HCT116 (cell line): ENCODE results near the gene CDH4. TPM values are rescaled to one million over a fixed set of nuclear protein-coding genes. Genes with fewer than 3 reads are reported as not detected.

ENCODE experiments used
- ATAC-seq: fragments of 200-7000 bp; cut with Tn5 transposase; 2 replicates; pipeline ENCODE4 v1.9.1; 2020; ENCODE audit warnings: mild to moderate bottlenecking, moderate library complexity
- BruUV-seq: library from RNA; stranded (reverse); fragments of 400-500 nt; replicated peaks from 2 replicates; lab custom pipeline; 2021; lab: Mats Ljungman, UMichigan
- CTCF ChIA-PET: fragments of 300-600 bp; sonication (Branson Sonifier 250); formaldehyde crosslinking; loops from one replicate; lab custom pipeline; 2021; ENCODE audit warnings: antibody characterized with exemption; lab: Charles Lee
- POLR2A ChIA-PET: fragments of 300-600, 350-600 bp; sonication (Branson Sonifier 250); formaldehyde crosslinking; loops from one replicate; lab custom pipeline; 2021; ENCODE audit warnings: antibody characterized with exemption; lab: Charles Lee
- RAD21 ChIA-PET, 2 experiments: fragments of 300-600 bp; sonication (Branson Sonifier 250); formaldehyde crosslinking; loops; one replicate each; lab custom pipeline; 2023; ENCODE audit warnings: low total read pairs in 2 of 2; ENCODE audit not compliant: uncharacterized antibody in 2 of 2, unreplicated experiment in 2 of 2, low non-redundant PET in 1 of 2; lab: Charles Lee
- DNase-seq: peaks from one replicate; pipeline ENCODE4 v3.0.0-alpha.2; 2010; ENCODE audit warnings: low read depth, low spot score
- H2AFZ ChIP-seq: fragments of 200-600 bp; shearing (Covaris generic), sonication (generic); 2 replicates; pipeline ENCODE4 v1.6.1; 2017; ENCODE audit warnings: low read depth, mixed run types, mixed read lengths, antibody characterized with exemption, low read length; ENCODE audit not compliant: poor library complexity, severe bottlenecking
- H3K27ac ChIP-seq: 2 replicates; pipeline ENCODE4 v1.5.1; 2012; ENCODE audit warnings: low read depth, low read length
- H3K27me3 ChIP-seq: fragments of 200-600 bp; sonication (generic); 2 replicates; pipeline ENCODE4 v1.6.1; 2016; ENCODE audit warnings: mixed run types, low read length, mixed read lengths; ENCODE audit not compliant: insufficient read depth
- H3K36me3 ChIP-seq, 2 experiments: fragments of 200-500 bp in 1 of 2; fragments of 200-600 bp in 1 of 2; sonication (Bioruptor generic) in 1 of 2; sonication (generic) in 1 of 2; 2 replicates each; pipeline versions ENCODE4 v1.5.1 to v1.6.1; 2014 to 2016; ENCODE audit warnings: low read length in 2 of 2, inconsistent platforms in 1 of 2, mixed read lengths in 1 of 2, mixed run types in 1 of 2; ENCODE audit not compliant: insufficient read depth in 2 of 2, control insufficient read depth in 1 of 2
- H3K4me1 ChIP-seq, 2 experiments: fragments of 200-600 bp in 1 of 2; sonication (generic) in 1 of 2; 2 replicates each; pipeline versions ENCODE4 v1.5.1 to v1.6.1; 2012 to 2017; ENCODE audit warnings: low read length in 2 of 2, inconsistent platforms in 1 of 2, mild to moderate bottlenecking in 1 of 2, mixed read lengths in 1 of 2, mixed run types in 1 of 2, moderate library complexity in 1 of 2; ENCODE audit not compliant: insufficient read depth in 2 of 2, control insufficient read depth in 1 of 2
- H3K4me2 ChIP-seq: fragments of 200-600 bp; sonication (generic); 2 replicates; pipeline ENCODE4 v1.6.1; 2017; ENCODE audit warnings: mixed run types, low read length, mixed read lengths
- H3K4me3 ChIP-seq, 2 experiments: fragments of 200-600 bp in 1 of 2; sonication (generic) in 1 of 2; replicated peaks in 1 of 2; 2 replicates each; pipeline ENCODE4 v1.5.1; 2011 to 2016; ENCODE audit warnings: low read length in 2 of 2, control low read depth in 1 of 2, low read depth in 1 of 2, mild to moderate bottlenecking in 1 of 2, mixed read lengths in 1 of 2, mixed run types in 1 of 2
- H3K79me2 ChIP-seq: fragments of 200-600 bp; sonication (generic); 2 replicates; pipeline ENCODE4 v1.6.1; 2017; ENCODE audit warnings: mild to moderate bottlenecking, mixed run types, low read length, moderate library complexity, mixed read lengths; ENCODE audit not compliant: insufficient read depth
- H3K9ac ChIP-seq: fragments of 200-600 bp; sonication (generic); 2 replicates; pipeline ENCODE4 v1.6.1; 2016; ENCODE audit warnings: low read length, mixed read lengths
- H3K9me2 ChIP-seq: fragments of 200-600 bp; sonication (generic), shearing (Covaris generic); 2 replicates; pipeline ENCODE4 v1.6.1; 2017; ENCODE audit warnings: mixed run types, mild to moderate bottlenecking, moderate library complexity; ENCODE audit not compliant: insufficient read depth
- H3K9me3 ChIP-seq, 2 experiments: fragments of 200-500 bp in 1 of 2; fragments of 200-600 bp in 1 of 2; sonication (Bioruptor generic) in 1 of 2; sonication (generic) in 1 of 2; 2 replicates each; pipeline ENCODE4 v1.6.1; 2014 to 2017; ENCODE audit warnings: low read length in 2 of 2, mixed read lengths in 2 of 2, inconsistent platforms in 1 of 2, low read depth in 1 of 2, mild to moderate bottlenecking in 1 of 2, mixed run types in 1 of 2, moderate library complexity in 1 of 2; ENCODE audit not compliant: control insufficient read depth in 1 of 2, insufficient read depth in 1 of 2
- H4K20me1 ChIP-seq: fragments of 200-600 bp; sonication (generic), shearing (Covaris generic); 2 replicates; pipeline ENCODE4 v1.6.1; 2017; ENCODE audit warnings: mixed run types, mild to moderate bottlenecking, moderate library complexity; ENCODE audit not compliant: insufficient read depth
- CBX3 ChIP-seq: IDR thresholded peaks from 2 replicates; pipeline ENCODE4 v1.6.1; 2012; ENCODE audit warnings: low read depth
- CTCF ChIP-seq, 3 experiments: fragments of 200-600 bp in 1 of 3; sonication (generic) in 1 of 3; IDR thresholded peaks in 2 of 3; conservative IDR thresholded peaks in 1 of 3; 2 replicates each; pipeline ENCODE4 v1.5.1; 2012 to 2017; ENCODE audit warnings: low read depth in 2 of 3, low read length in 2 of 3, antibody characterized with exemption in 1 of 3, borderline replicate concordance in 1 of 3, control low read depth in 1 of 3, mild to moderate bottlenecking in 1 of 3, mixed read lengths in 1 of 3, mixed run types in 1 of 3, moderate library complexity in 1 of 3; ENCODE audit not compliant: insufficient read depth in 1 of 3
- ELF1 ChIP-seq: IDR thresholded peaks from 2 replicates; pipeline ENCODE4 v1.6.1; 2012; ENCODE audit warnings: low read depth, borderline replicate concordance
- EZH2phosphoT487 ChIP-seq: fragments of 200-600 bp; IDR thresholded peaks from 2 replicates; pipeline ENCODE4 v1.6.1; 2018; ENCODE audit warnings: antibody characterized with exemption, borderline replicate concordance
- FOSL1 ChIP-seq: IDR thresholded peaks from 2 replicates; pipeline ENCODE4 v1.6.1; 2012; ENCODE audit warnings: low read depth
- JUND ChIP-seq: IDR thresholded peaks from 2 replicates; pipeline ENCODE4 v1.6.1; 2012
- POLR2A ChIP-seq: IDR thresholded peaks from 2 replicates; pipeline ENCODE4 v1.7.0; 2011; ENCODE audit warnings: borderline replicate concordance; ENCODE audit not compliant: insufficient read depth, insufficient read length; ENCODE audit errors: extremely low read depth
- REST ChIP-seq: IDR thresholded peaks from 2 replicates; pipeline ENCODE4 v1.6.1; 2012; ENCODE audit warnings: low read depth
- SIN3A ChIP-seq: IDR thresholded peaks from 2 replicates; pipeline ENCODE4 v1.6.1; 2012; ENCODE audit warnings: low read depth
- SP1 ChIP-seq: IDR thresholded peaks from 2 replicates; pipeline ENCODE4 v1.6.1; 2012; ENCODE audit warnings: low read depth
- SRF ChIP-seq: IDR thresholded peaks from 2 replicates; pipeline ENCODE4 v1.6.1; 2012; ENCODE audit warnings: low read depth
- YY1 ChIP-seq: IDR thresholded peaks from 2 replicates; pipeline ENCODE4 v1.6.1; 2011; ENCODE audit warnings: low read length, low read depth, moderate library complexity, mild to moderate bottlenecking; ENCODE audit not compliant: insufficient replicate concordance; ENCODE audit errors: extremely low read depth
- ZNF274 ChIP-seq: fragments of 200-500 bp; sonication (Bioruptor generic); IDR thresholded peaks from 2 replicates; pipeline ENCODE4 v1.6.1; 2014; ENCODE audit warnings: mild to moderate bottlenecking, low read depth, low read length, inconsistent platforms
- intact Hi-C: fragments of 100-400 bp; cut with micrococcal nuclease; formaldehyde crosslinking; loops from 2 replicates; pipeline ENCODE4 v1.10.0; 2022
- total RNA-seq: library from RNA; stranded (reverse); gene quantifications from one replicate; pipeline ENCODE4 v1.2.1, GENCODE V29; 2021; ENCODE audit not compliant: unreplicated experiment

Gene CDH4
- total RNA-seq, 1 experiment from 2014 or later: not detected

- POLR2A ChIA-PET: no interaction called here
- RAD21 ChIA-PET: no interaction called here
- no peak for TF ChIP-seq FOSL1
- no peak for TF ChIP-seq ELF1
- no peak for TF ChIP-seq ZNF274
- no peak for TF ChIP-seq SRF
- TF ChIP-seq REST: no peak
- TF ChIP-seq CBX3: no peak
- no peak for TF ChIP-seq POLR2A
- TF ChIP-seq YY1: no peak
- no peak for TF ChIP-seq JUND
- no peak for TF ChIP-seq EZH2phosphoT487
- TF ChIP-seq SP1: no peak
- TF ChIP-seq SIN3A: no peak
- no peak for TF ChIP-seq CTCF (IDR thresholded peaks at IDR 0.05 in 2 of 3, conservative IDR thresholded peaks at IDR 0.05 in 1 of 3; ENCODE audit: borderline replicate concordance in 1 of 3, insufficient read depth in 1 of 3, low read depth in 2 of 3, low read length in 2 of 3)
- BruUV-seq: no TSS peak
- no peak overlapping the region for H3K27ac ChIP-seq
- no peaks in the 10 kb centered on the region for H3K79me2 ChIP-seq
- ATAC-seq (no peak), DNase-seq (no peak)
- H3K9ac ChIP-seq: no peak overlapping the region
- no peaks in the 10 kb centered on the region for H3K4me1 ChIP-seq
- no peaks in the 10 kb centered on the region for H4K20me1 ChIP-seq
- no peak overlapping the region for H3K4me3 ChIP-seq
- H3K9me2 ChIP-seq: no peaks in the 10 kb centered on the region
- no peaks in the 10 kb centered on the region for H3K9me3 ChIP-seq
- peaks cover 33% of the 10 kb centered on the region for H3K27me3 ChIP-seq
- H3K4me2 ChIP-seq: no peak overlapping the region
- no peak overlapping the region for H2AFZ ChIP-seq
- CTCF ChIA-PET: no interaction called here
- no peaks in the 10 kb centered on the region for H3K36me3 ChIP-seq
- intact Hi-C loops: no loop called here
Observed at GRCh38 chr20:61733891-61734732, 482.1 kb downstream of the CDH4 start.
